MM.1S (cell line): ENCODE measurements around the gene FOXO3.

Source experiments
- DNase-seq: peaks from one replicate; pipeline ENCODE4 v3.0.0-alpha.2; 2015
- H2AFZ ChIP-seq: fragments of 300-600 bp; sonication (generic); 2 replicates; pipeline ENCODE4 v1.6.0; 2016; ENCODE audit warnings: antibody characterized with exemption, low read length
- H3F3A ChIP-seq: fragments of 300-600 bp; sonication (generic); 2 replicates; pipeline ENCODE4 v1.6.1; 2016; ENCODE audit warnings: mild to moderate bottlenecking, antibody characterized with exemption, low read length, moderate library complexity, mixed read lengths; ENCODE audit not compliant: insufficient read depth
- H3K27ac ChIP-seq: fragments of 300-600 bp; sonication (generic); 2 replicates; pipeline ENCODE4 v1.5.1; 2016; ENCODE audit warnings: mild to moderate bottlenecking, low read length
- H3K27me3 ChIP-seq: fragments of 300-600 bp; sonication (generic); replicated peaks from 2 replicates; pipeline ENCODE4 v1.6.0; 2016; ENCODE audit warnings: low read length; ENCODE audit not compliant: insufficient read depth
- H3K36me3 ChIP-seq: fragments of 300-600 bp; sonication (generic); replicated peaks from 2 replicates; pipeline ENCODE4 v1.6.1; 2016; ENCODE audit warnings: mild to moderate bottlenecking, low read length, mixed read lengths; ENCODE audit not compliant: insufficient read depth
- H3K4me1 ChIP-seq: fragments of 300-600 bp; sonication (generic); 2 replicates; pipeline ENCODE4 v1.6.1; 2016; ENCODE audit warnings: low read length, mixed read lengths
- H3K4me2 ChIP-seq: fragments of 300-600 bp; sonication (generic); 2 replicates; pipeline ENCODE4 v1.6.0; 2016; ENCODE audit warnings: low read depth, low read length
- H3K4me3 ChIP-seq: fragments of 300-600 bp; sonication (generic); 2 replicates; pipeline ENCODE4 v1.5.1; 2016; ENCODE audit warnings: low read length, mixed read lengths
- H3K79me2 ChIP-seq: fragments of 300-600 bp; sonication (generic); 2 replicates; pipeline ENCODE4 v1.6.1; 2016; ENCODE audit warnings: mixed run types, low read length, mixed read lengths
- H3K9ac ChIP-seq: fragments of 300-600 bp; sonication (generic); 2 replicates; pipeline ENCODE4 v1.6.1; 2016; ENCODE audit warnings: low read length, mixed read lengths
- H3K9me2 ChIP-seq: fragments of 300-600 bp; sonication (generic); replicated peaks from 2 replicates; pipeline ENCODE4 v1.6.1; 2016; ENCODE audit warnings: mild to moderate bottlenecking, low read length, mixed read lengths; ENCODE audit not compliant: insufficient read depth
- H3K9me3 ChIP-seq: fragments of 300-600 bp; sonication (generic); replicated peaks from 2 replicates; pipeline ENCODE4 v1.6.1; 2016; ENCODE audit warnings: mild to moderate bottlenecking, low read length, mixed read lengths; ENCODE audit not compliant: insufficient read depth
- H4K20me1 ChIP-seq: fragments of 300-600 bp; sonication (generic); 2 replicates; pipeline ENCODE4 v1.6.1; 2016; ENCODE audit warnings: mild to moderate bottlenecking, low read length, moderate library complexity, mixed read lengths; ENCODE audit not compliant: insufficient read depth
- CTCF ChIP-seq: fragments of 300-600 bp; sonication (generic); IDR thresholded peaks from 2 replicates; pipeline ENCODE4 v1.5.1; 2016; ENCODE audit warnings: antibody characterized with exemption, low read length, mixed read lengths
- EZH2 ChIP-seq: fragments of 300-600 bp; sonication (generic); optimal IDR thresholded peaks from 2 replicates; pipeline ENCODE3; 2017; ENCODE audit warnings: low read depth, mild to moderate bottlenecking, antibody characterized with exemption, low read length, mixed read lengths
- EZH2phosphoT487 ChIP-seq: fragments of 300-600 bp; sonication (generic); IDR thresholded peaks from 2 replicates; pipeline ENCODE4 v1.6.1; 2018; ENCODE audit warnings: antibody characterized with exemption, low read length

FOXO3 gene

DNA sequence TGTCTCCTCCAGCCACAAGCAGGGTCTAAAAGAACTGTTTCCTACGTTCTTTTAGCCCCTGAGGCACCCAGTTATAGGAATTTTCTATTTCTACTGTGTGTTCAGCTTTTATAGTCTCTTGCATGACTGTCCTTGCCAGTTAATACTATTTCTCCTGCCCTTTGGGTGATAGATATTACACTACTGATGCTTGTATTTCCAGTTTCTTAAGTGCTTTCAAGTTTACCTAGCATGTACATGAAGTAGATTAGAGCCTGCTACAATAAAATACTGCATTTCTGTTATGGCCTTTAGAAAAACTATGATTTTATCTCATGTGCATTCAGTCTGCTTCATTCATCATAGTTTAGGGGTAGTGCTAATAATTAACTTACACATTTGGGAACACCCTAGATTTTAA lies 89.6 kb downstream of the FOXO3 start:
- H3K79me2 ChIP-seq, result peaks cover 100% of the 10 kb centered on the region
- peaks cover 73% of the 10 kb centered on the region for H3F3A ChIP-seq
- DNase-seq, result no peak
- no peak for TF ChIP-seq CTCF
- no peak for TF ChIP-seq EZH2phosphoT487
- TF ChIP-seq EZH2, result no peak
- no peak overlapping the region for H2AFZ ChIP-seq
- peak overlapping the region; percentile 93 for H3K27ac ChIP-seq
- 0 out of 2 replicates have a peak, but pooled peaks cover 4% of the 10 kb centered on the region for H3K36me3 ChIP-seq
- H3K27me3 ChIP-seq, result no peaks in the 10 kb centered on the region
- no peaks in the 10 kb centered on the region for H3K9me3 ChIP-seq
- peak overlapping the region; percentile 63 for H3K9ac ChIP-seq
- no peaks in the 10 kb centered on the region; the same call in 1 of the 2 replicates for H4K20me1 ChIP-seq
- no peaks in the 10 kb centered on the region for H3K9me2 ChIP-seq
- H3K4me1 ChIP-seq, result peaks cover 94% of the 10 kb centered on the region
- H3K4me3 ChIP-seq, result no peak overlapping the region
- peak overlapping the region; percentile 52 for H3K4me2 ChIP-seq

DNA sequence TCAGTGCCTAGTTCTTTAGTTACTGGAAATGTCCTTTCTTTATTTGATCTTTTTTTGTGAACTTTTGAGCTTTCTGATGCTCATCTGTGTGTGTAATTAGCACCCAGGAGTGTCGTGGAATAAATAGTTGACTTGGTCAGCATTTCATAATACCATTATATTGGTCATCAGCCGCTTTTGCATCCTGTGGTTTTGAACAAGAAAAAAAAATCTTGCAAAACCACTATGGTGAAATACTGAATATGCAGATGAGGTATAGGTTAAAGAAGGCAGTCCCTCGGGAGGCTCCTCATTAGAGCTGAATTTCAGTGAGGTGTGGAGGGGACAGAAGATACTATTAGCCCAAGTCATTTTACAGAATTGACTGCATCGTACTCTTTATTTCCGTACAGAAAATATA lies 90.1 kb downstream of the FOXO3 start:
- H3K4me3 ChIP-seq, result no peak overlapping the region

DNA sequence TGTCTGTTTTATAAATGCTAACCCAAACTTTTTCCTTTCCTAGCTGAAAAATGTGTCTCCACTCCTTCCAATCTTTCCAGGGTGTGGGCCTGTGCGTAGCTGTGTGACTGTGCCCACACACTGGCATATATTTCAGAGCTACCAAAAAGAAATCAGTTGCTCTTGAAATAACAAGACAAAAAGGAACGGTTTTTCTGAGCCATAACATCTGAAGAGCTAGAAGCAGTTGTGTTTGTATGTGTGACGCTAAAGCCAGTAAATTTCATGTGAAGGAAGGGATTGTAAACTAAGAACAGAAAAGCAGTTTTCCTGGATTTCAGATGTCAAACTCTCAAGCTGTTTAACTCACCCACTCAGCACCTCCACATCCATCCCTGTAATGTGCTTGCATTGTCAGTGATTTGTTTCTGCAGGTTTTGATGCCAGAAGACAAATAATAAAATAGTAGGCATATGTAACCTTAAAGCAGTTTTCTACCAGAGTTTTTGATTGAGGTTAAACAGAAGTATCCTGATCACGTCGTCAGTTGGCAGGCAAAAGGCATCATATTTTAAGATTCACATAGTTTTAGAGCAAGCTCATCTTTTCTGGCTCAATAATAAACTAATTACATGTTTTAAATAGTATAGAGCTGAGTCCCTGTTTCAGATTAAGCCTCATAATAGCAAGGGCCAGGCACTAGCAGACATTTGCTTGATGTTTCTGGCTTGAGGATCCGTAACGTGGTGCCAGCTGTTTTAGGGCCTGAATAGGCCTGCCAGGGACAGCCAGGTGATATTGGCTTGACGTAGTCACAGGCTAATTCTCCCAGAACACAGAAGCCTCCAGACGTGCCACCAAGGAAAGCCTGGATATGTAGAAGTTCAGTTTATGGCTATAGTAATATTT lies 90.9 kb downstream of the FOXO3 start:
- DNase-seq, result no peak
- H4K20me1 ChIP-seq, result no peaks in the 10 kb centered on the region; the same call in 1 of the 2 replicates
- H3K4me2 ChIP-seq, result peak overlapping the region; percentile 31
- peaks cover 70% of the 10 kb centered on the region for H3F3A ChIP-seq
- no peaks in the 10 kb centered on the region for H3K9me2 ChIP-seq
- peaks cover 7% of the 10 kb centered on the region; the same call in 1 of the 2 replicates for H3K36me3 ChIP-seq
- peak overlapping the region; percentile 48 for H3K9ac ChIP-seq
- no peak overlapping the region for H3K4me3 ChIP-seq
- peaks cover 100% of the 10 kb centered on the region for H3K79me2 ChIP-seq
- no peaks in the 10 kb centered on the region for H3K9me3 ChIP-seq
- H3K27ac ChIP-seq, result peak overlapping the region; percentile 93
- peaks cover 85% of the 10 kb centered on the region for H3K4me1 ChIP-seq
- H2AFZ ChIP-seq, result no peak overlapping the region
- TF ChIP-seq CTCF (no peak), EZH2phosphoT487 (no peak), EZH2 (no peak)
- H3K27me3 ChIP-seq, result no peaks in the 10 kb centered on the region

More for the DNA sequence above, 90.1 kb downstream of the FOXO3 start:
- Histone ChIP-seq H3F3A (peaks cover 73% of the 10 kb centered on the region), H2AFZ (no peak overlapping the region), H3K4me2 (peak overlapping the region; percentile 52), H4K20me1 (no peaks in the 10 kb centered on the region; the same call in 1 of the 2 replicates), H3K36me3 (0 out of 2 replicates have a peak, but pooled peaks cover 7% of the 10 kb centered on the region), H3K79me2 (peaks cover 100% of the 10 kb centered on the region), H3K4me1 (peaks cover 93% of the 10 kb centered on the region), H3K9me3 (no peaks in the 10 kb centered on the region), H3K27ac (peak overlapping the region; percentile 93), H3K9ac (peak overlapping the region; percentile 63; the same call in 1 of the 2 replicates), H3K27me3 (no peaks in the 10 kb centered on the region), H3K9me2 (no peaks in the 10 kb centered on the region)
- peak; percentile 84 for DNase-seq
- TF ChIP-seq CTCF (no peak), EZH2 (no peak), EZH2phosphoT487 (no peak)
